Measurements from ENCODE around the gene CACNA2D2.

CACNA2D2 gene

DNA sequence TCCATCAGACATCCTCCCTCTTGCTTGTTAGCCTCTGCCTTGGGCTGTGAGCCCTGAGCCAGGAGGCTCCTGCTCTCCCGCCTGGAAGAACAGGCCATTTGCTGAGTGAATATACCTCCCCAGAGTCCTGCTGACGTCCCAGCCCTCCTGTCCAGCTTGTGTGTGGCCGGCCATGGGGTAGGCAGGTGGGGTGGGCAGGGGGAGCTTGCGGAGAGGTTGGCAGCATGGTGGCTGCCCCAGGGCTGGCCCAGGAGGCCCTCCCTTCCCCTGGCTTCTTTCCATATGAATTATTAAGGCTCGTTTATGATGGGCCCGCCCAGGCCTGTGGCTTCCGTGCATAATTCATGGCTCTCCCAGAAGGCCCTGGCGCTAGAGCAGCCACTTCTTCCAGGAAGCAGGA lies 18.7 kb downstream of the CACNA2D2 start:
- Histone ChIP-seq H3K4me3 (ENCODE audit: low read depth in 1 of 2, low read length in 2 of 2) (no peak overlapping the region), H3K27ac (ENCODE audit: low read depth, low read length) (no peak overlapping the region), H3K4me1 (ENCODE audit: control insufficient read depth in 1 of 2, insufficient read depth in 2 of 2, low read length in 2 of 2) (no peaks in the 10 kb centered on the region)

DNA sequence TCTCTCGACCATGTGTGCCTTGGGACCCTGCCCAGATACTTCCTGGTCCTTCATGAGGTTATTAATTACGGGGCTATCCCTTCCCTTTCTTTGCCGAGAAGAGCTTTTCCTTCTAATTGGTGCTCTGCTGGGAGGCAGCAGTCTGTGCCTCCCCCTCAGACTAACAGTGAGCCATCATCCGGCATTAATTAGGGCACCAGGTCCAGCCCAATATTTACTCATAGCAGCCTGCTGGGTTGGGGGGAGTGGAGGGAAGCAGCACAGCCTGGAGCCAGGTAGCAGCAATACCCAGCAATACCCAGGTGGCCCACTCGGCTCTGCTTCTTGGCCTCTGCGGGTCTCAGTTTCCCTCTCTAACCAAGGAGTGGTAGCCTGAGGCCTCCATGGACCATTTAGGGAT lies 20.1 kb downstream of the CACNA2D2 start:
- H3K9ac ChIP-seq (ENCODE audit: low read depth in 1 of 2, low read length in 2 of 2), result no peak overlapping the region
- H3K27ac ChIP-seq (ENCODE audit: low read depth, low read length), result no peak overlapping the region
- no peaks in the 10 kb centered on the region for H3K4me1 ChIP-seq (ENCODE audit: control insufficient read depth in 1 of 2, insufficient read depth in 2 of 2, low read length in 2 of 2)
- H3K27me3 ChIP-seq (ENCODE audit: control insufficient read depth in 1 of 2, insufficient read depth in 2 of 2, low read length in 2 of 2), result no peaks in the 10 kb centered on the region
- H3K4me3 ChIP-seq (ENCODE audit: low read depth in 1 of 2, low read length in 2 of 2), result no peak overlapping the region
- no peaks in the 10 kb centered on the region for H3K9me3 ChIP-seq (ENCODE audit: control insufficient read depth in 1 of 2, low read length in 2 of 2)
- H3K36me3 ChIP-seq (ENCODE audit: control insufficient read depth in 1 of 2, insufficient read depth in 2 of 2, low read length in 2 of 2), result no peaks in the 10 kb centered on the region

More for the DNA sequence above, 18.7 kb downstream of the CACNA2D2 start:
- Histone ChIP-seq H3K9me3 (ENCODE audit: control insufficient read depth in 1 of 2, low read length in 2 of 2) (no peaks in the 10 kb centered on the region), H3K27me3 (ENCODE audit: control insufficient read depth in 1 of 2, insufficient read depth in 2 of 2, low read length in 2 of 2) (no peaks in the 10 kb centered on the region), H3K9ac (ENCODE audit: low read depth in 1 of 2, low read length in 2 of 2) (no peak overlapping the region), H3K36me3 (ENCODE audit: control insufficient read depth in 1 of 2, insufficient read depth in 2 of 2, low read length in 2 of 2) (no peaks in the 10 kb centered on the region)

- Histone ChIP-seq H3K4me3 (ENCODE audit: low read depth in 1 of 2, low read length in 2 of 2) (no peak overlapping the region), H3K9me3 (ENCODE audit: control insufficient read depth in 1 of 2, low read length in 2 of 2) (no peaks in the 10 kb centered on the region), H3K27ac (ENCODE audit: low read depth, low read length) (no peak overlapping the region), H3K36me3 (ENCODE audit: control insufficient read depth in 1 of 2, insufficient read depth in 2 of 2, low read length in 2 of 2) (no peaks in the 10 kb centered on the region), H3K9ac (ENCODE audit: low read depth in 1 of 2, low read length in 2 of 2) (no peak overlapping the region), H3K27me3 (ENCODE audit: control insufficient read depth in 1 of 2, insufficient read depth in 2 of 2, low read length in 2 of 2) (no peaks in the 10 kb centered on the region), H3K4me1 (ENCODE audit: control insufficient read depth in 1 of 2, insufficient read depth in 2 of 2, low read length in 2 of 2) (no peaks in the 10 kb centered on the region)
Measured at GRCh38 chr3:50481992-50482391, 21.4 kb downstream of the CACNA2D2 start.

DNA sequence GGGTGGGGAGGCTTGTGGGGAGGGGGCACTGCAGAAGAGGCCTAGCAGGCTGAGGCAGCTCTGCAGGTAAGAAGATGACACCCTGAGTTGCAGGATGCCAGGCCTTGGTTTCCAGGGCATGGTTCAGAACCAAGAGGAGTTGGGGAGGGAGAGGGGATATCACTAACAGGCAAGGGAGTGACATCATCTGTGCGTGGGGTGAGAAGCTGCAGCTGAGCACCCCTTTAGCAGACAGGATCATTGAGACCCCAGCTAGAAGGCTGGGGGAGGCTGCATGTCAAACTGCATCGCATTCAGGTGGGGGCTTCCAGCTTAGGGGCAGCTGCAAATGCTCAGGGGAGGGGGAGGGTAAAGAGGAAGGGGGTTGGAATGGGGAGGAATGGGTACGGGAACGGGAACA lies 23.0 kb downstream of the CACNA2D2 start:
- H3K4me3 ChIP-seq (ENCODE audit: low read depth in 1 of 2, low read length in 2 of 2), result no peak overlapping the region
- no peak overlapping the region for H3K9ac ChIP-seq (ENCODE audit: low read depth in 1 of 2, low read length in 2 of 2)
- H3K36me3 ChIP-seq (ENCODE audit: control insufficient read depth in 1 of 2, insufficient read depth in 2 of 2, low read length in 2 of 2), result no peaks in the 10 kb centered on the region
- no peaks in the 10 kb centered on the region for H3K9me3 ChIP-seq (ENCODE audit: control insufficient read depth in 1 of 2, low read length in 2 of 2)
- H3K27ac ChIP-seq (ENCODE audit: low read depth, low read length), result no peak overlapping the region
- no peaks in the 10 kb centered on the region for H3K4me1 ChIP-seq (ENCODE audit: control insufficient read depth in 1 of 2, insufficient read depth in 2 of 2, low read length in 2 of 2)
- no peaks in the 10 kb centered on the region for H3K27me3 ChIP-seq (ENCODE audit: control insufficient read depth in 1 of 2, insufficient read depth in 2 of 2, low read length in 2 of 2)

GRCh38 chr3:50479523-50479922 lies 23.9 kb downstream of the CACNA2D2 start:
- Histone ChIP-seq H3K9me3 (ENCODE audit: control insufficient read depth in 1 of 2, low read length in 2 of 2) (no peaks in the 10 kb centered on the region), H3K36me3 (ENCODE audit: control insufficient read depth in 1 of 2, insufficient read depth in 2 of 2, low read length in 2 of 2) (no peaks in the 10 kb centered on the region), H3K9ac (ENCODE audit: low read depth in 1 of 2, low read length in 2 of 2) (no peak overlapping the region), H3K27me3 (ENCODE audit: control insufficient read depth in 1 of 2, insufficient read depth in 2 of 2, low read length in 2 of 2) (no peaks in the 10 kb centered on the region), H3K4me1 (ENCODE audit: control insufficient read depth in 1 of 2, insufficient read depth in 2 of 2, low read length in 2 of 2) (peaks cover 0 to 3% of the 10 kb centered on the region in 2 donors), H3K27ac (ENCODE audit: low read depth, low read length) (no peak overlapping the region), H3K4me3 (ENCODE audit: low read depth in 1 of 2, low read length in 2 of 2) (no peak overlapping the region)

DNA sequence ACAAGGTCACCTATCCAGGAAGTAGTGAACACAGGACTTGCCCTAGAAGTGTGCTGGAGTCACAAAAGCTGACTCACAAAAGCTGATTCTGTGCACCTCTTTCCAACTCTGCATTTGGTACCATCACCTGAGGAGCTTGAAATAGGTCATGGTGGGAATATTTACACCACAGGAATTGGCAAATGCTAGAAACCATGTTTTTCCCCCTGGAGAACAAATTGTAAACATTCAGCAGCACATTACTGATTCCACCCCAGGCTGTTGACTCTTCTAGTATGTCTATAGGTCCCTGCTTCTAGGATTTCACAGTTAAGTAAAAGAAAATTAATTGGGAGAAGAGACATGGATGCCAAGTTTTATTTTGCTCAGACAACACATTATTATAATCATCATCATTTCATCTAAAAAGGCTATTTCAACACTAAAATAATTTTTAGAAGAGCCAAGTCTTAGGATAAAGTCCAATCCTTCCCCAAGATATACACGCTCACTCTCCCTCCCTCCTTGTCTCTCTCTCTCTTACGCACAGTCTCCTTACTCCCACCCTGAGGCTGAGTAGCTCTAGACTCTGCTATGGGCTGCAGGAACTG lies 24.7 kb downstream of the CACNA2D2 start:
- H3K4me1 ChIP-seq (ENCODE audit: control insufficient read depth in 1 of 2, insufficient read depth in 2 of 2, low read length in 2 of 2), result peaks cover 0 to 3% of the 10 kb centered on the region in 2 donors
- H3K4me3 ChIP-seq (ENCODE audit: low read depth in 1 of 2, low read length in 2 of 2), result no peak overlapping the region
- no peaks in the 10 kb centered on the region for H3K36me3 ChIP-seq (ENCODE audit: control insufficient read depth in 1 of 2, insufficient read depth in 2 of 2, low read length in 2 of 2)
- H3K9me3 ChIP-seq (ENCODE audit: control insufficient read depth in 1 of 2, low read length in 2 of 2), result no peaks in the 10 kb centered on the region
- H3K9ac ChIP-seq (ENCODE audit: low read depth in 1 of 2, low read length in 2 of 2), result no peak overlapping the region
- H3K27ac ChIP-seq (ENCODE audit: low read depth, low read length), result no peak overlapping the region
- H3K27me3 ChIP-seq (ENCODE audit: control insufficient read depth in 1 of 2, insufficient read depth in 2 of 2, low read length in 2 of 2), result no peaks in the 10 kb centered on the region

- Histone ChIP-seq H3K36me3 (ENCODE audit: control insufficient read depth in 1 of 2, insufficient read depth in 2 of 2, low read length in 2 of 2) (no peaks in the 10 kb centered on the region), H3K27me3 (ENCODE audit: control insufficient read depth in 1 of 2, insufficient read depth in 2 of 2, low read length in 2 of 2) (no peaks in the 10 kb centered on the region), H3K4me1 (ENCODE audit: control insufficient read depth in 1 of 2, insufficient read depth in 2 of 2, low read length in 2 of 2) (peaks cover 0 to 3% of the 10 kb centered on the region in 2 donors), H3K9me3 (ENCODE audit: control insufficient read depth in 1 of 2, low read length in 2 of 2) (no peaks in the 10 kb centered on the region), H3K27ac (ENCODE audit: low read depth, low read length) (no peak overlapping the region), H3K9ac (ENCODE audit: low read depth in 1 of 2, low read length in 2 of 2) (no peak overlapping the region), H3K4me3 (ENCODE audit: low read depth in 1 of 2, low read length in 2 of 2) (no peak overlapping the region)
Measured at GRCh38 chr3:50478051-50478450, 25.4 kb downstream of the CACNA2D2 start.

GRCh38 chr3:50475348-50475747 lies 28.1 kb downstream of the CACNA2D2 start:
- Histone ChIP-seq H3K9me3 (ENCODE audit: control insufficient read depth in 1 of 2, low read length in 2 of 2) (no peaks in the 10 kb centered on the region), H3K27ac (ENCODE audit: low read depth, low read length) (no peak overlapping the region), H3K4me3 (ENCODE audit: low read depth in 1 of 2, low read length in 2 of 2) (no peak overlapping the region), H3K9ac (ENCODE audit: low read depth in 1 of 2, low read length in 2 of 2) (no peak overlapping the region), H3K27me3 (ENCODE audit: control insufficient read depth in 1 of 2, insufficient read depth in 2 of 2, low read length in 2 of 2) (no peaks in the 10 kb centered on the region), H3K36me3 (ENCODE audit: control insufficient read depth in 1 of 2, insufficient read depth in 2 of 2, low read length in 2 of 2) (no peaks in the 10 kb centered on the region), H3K4me1 (ENCODE audit: control insufficient read depth in 1 of 2, insufficient read depth in 2 of 2, low read length in 2 of 2) (peaks cover 0 to 3% of the 10 kb centered on the region in 2 donors)

DNA sequence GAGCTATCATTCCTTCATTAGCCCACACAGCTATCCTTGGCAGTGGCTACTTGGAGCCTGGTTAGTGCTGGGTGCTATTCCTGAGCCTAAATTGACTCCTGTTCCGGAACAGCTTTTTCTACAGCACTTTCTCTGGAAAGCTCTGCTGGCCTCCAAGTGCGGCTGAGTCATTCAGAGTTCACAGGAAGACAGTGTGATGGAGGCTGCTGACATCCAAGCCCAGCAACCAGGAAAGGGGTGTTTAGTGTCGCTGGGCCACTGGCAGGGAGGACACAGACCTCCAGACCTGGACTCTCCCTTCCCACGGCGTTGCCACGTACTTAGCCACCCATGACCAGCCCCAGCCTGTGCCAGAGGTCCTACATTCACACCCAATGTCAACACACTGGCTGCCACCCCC lies 28.7 kb downstream of the CACNA2D2 start:
- H3K27ac ChIP-seq (ENCODE audit: low read depth, low read length), result peak overlapping the region; percentile 10
- no peak overlapping the region for H3K9ac ChIP-seq (ENCODE audit: low read depth in 1 of 2, low read length in 2 of 2)
- no peak overlapping the region for H3K4me3 ChIP-seq (ENCODE audit: low read depth in 1 of 2, low read length in 2 of 2)
- H3K36me3 ChIP-seq (ENCODE audit: control insufficient read depth in 1 of 2, insufficient read depth in 2 of 2, low read length in 2 of 2), result no peaks in the 10 kb centered on the region
- H3K4me1 ChIP-seq (ENCODE audit: control insufficient read depth in 1 of 2, insufficient read depth in 2 of 2, low read length in 2 of 2), result peaks cover 0 to 3% of the 10 kb centered on the region in 2 donors
- H3K27me3 ChIP-seq (ENCODE audit: control insufficient read depth in 1 of 2, insufficient read depth in 2 of 2, low read length in 2 of 2), result no peaks in the 10 kb centered on the region
- H3K9me3 ChIP-seq (ENCODE audit: control insufficient read depth in 1 of 2, low read length in 2 of 2), result no peaks in the 10 kb centered on the region

DNA sequence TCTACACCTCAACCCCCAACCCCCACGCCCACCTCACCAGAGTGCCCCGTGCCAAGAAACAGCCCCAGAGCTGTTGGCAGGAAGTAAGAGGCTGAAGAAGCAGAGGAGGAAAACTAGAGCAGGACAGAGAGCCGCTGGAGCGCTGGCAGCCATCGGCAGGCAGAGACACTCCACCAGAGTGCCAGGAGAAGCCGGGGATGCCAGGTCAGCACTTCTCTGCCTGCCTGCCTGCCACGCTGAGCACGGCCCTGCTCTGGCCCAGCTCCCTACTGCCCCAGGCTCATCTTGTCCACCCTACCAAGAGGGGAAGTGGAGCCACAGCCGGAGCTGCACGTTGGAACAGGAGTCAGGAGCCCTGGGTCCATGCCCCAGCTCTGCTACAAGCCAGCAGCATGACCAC lies 29.7 kb downstream of the CACNA2D2 start:
- Histone ChIP-seq H3K4me1 (ENCODE audit: control insufficient read depth in 1 of 2, insufficient read depth in 2 of 2, low read length in 2 of 2) (peaks cover 0 to 3% of the 10 kb centered on the region in 2 donors), H3K27me3 (ENCODE audit: control insufficient read depth in 1 of 2, insufficient read depth in 2 of 2, low read length in 2 of 2) (no peaks in the 10 kb centered on the region), H3K36me3 (ENCODE audit: control insufficient read depth in 1 of 2, insufficient read depth in 2 of 2, low read length in 2 of 2) (no peaks in the 10 kb centered on the region), H3K4me3 (ENCODE audit: low read depth in 1 of 2, low read length in 2 of 2) (no peak overlapping the region), H3K27ac (ENCODE audit: low read depth, low read length) (no peak overlapping the region), H3K9ac (ENCODE audit: low read depth in 1 of 2, low read length in 2 of 2) (no peak overlapping the region), H3K9me3 (ENCODE audit: control insufficient read depth in 1 of 2, low read length in 2 of 2) (no peaks in the 10 kb centered on the region)

DNA sequence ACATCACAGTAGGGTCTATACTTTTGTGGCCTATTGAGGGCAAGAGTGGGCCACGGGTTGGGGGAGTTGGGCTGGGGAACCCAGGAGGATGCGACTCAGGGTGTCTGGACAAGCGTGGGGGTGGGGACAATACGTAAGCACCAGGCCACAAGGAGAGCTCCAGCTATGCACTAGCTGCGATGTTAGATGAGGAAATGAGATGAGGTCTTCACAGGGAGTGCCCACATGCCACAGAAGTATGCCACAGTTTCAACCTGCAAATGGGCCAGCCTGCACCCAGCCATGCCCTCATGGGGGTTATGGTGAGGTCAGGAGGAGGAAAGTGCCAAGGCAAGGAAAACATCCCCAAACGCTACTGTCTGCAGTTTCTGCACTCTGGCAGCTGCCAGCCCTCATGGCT lies 30.5 kb downstream of the CACNA2D2 start:
- Histone ChIP-seq H3K36me3 (ENCODE audit: control insufficient read depth in 1 of 2, insufficient read depth in 2 of 2, low read length in 2 of 2) (no peaks in the 10 kb centered on the region), H3K4me3 (ENCODE audit: low read depth in 1 of 2, low read length in 2 of 2) (no peak overlapping the region), H3K4me1 (ENCODE audit: control insufficient read depth in 1 of 2, insufficient read depth in 2 of 2, low read length in 2 of 2) (peaks cover 0 to 3% of the 10 kb centered on the region in 2 donors), H3K9me3 (ENCODE audit: control insufficient read depth in 1 of 2, low read length in 2 of 2) (no peaks in the 10 kb centered on the region), H3K27ac (ENCODE audit: low read depth, low read length) (no peak overlapping the region), H3K27me3 (ENCODE audit: control insufficient read depth in 1 of 2, insufficient read depth in 2 of 2, low read length in 2 of 2) (no peaks in the 10 kb centered on the region), H3K9ac (ENCODE audit: low read depth in 1 of 2, low read length in 2 of 2) (no peak overlapping the region)

All from duodenal mucosa (tissue), 2 donors.